HG03571 (cell line): ENCODE measurements around the gene GTF3C5.
A peak's percentile ranks its signal among the peaks of the same experiment; 100 is the strongest.
"Not testable (repeated sequence)": the region's sequence is repeated elsewhere in the genome, so short reads cannot be mapped to it uniquely, and the experiment has no call there.

Source experiments
- ATAC-seq: cut with Tn5 transposase; IDR thresholded peaks from one replicate; pipeline ENCODE4 v1.9.1; 2021; ENCODE audit not compliant: unreplicated experiment

GTF3C5 gene

DNA sequence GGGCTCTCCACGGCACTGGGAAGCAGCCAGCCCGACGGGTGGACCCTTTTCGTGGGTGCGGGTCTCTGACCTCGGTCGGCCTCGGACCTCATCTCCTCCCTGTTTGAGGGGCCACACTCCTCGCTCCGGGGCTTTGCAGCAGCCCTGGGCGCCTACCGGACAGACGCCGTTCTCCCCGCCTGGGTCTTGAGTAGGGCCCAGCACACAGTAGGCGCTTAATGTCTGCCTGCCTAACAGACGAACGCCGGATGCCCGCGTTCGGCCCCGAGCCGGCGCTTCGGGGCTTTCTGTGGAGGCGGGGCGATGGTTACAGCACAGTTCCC, 842 bp upstream of the GTF3C5 start:
- peak; percentile 5 for ATAC-seq

DNA sequence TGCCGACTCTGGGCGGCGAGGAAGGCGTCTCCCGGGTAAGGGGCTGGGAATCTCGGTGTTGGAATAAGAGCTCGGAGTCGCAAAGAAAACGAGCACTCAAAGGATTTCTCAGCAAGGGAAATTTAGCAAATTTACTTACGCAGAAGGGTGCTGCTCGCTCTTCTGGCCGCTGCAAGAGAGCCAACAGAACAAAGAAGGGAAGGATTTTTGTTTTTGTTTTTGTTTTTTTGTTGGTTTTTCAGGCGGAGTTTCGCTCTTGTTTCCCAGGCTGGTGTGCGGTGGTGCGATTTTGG, 279 bp downstream of the GTF3C5 start:
- no peak for ATAC-seq

DNA sequence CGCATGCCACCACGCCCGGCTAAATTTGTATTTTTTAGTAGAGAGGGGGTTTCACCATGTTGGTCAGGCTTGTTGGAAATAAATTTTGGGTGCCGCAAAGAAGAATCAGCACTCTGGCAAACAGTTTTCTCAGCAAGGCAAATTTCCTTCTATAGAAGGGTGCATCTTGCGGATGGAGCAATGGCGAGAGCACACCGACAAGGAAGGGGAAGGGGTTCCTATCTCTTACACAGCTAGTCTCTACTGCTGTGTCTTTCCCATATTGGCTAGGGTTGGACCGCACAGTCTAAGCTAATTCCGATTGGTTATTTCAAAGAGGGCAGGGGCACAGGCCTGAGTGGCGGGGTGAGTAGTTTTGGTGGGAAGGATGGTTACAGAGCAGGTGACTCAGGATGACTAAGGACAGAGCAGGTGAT, 707 bp downstream of the GTF3C5 start:
- ATAC-seq = no peak

DNA sequence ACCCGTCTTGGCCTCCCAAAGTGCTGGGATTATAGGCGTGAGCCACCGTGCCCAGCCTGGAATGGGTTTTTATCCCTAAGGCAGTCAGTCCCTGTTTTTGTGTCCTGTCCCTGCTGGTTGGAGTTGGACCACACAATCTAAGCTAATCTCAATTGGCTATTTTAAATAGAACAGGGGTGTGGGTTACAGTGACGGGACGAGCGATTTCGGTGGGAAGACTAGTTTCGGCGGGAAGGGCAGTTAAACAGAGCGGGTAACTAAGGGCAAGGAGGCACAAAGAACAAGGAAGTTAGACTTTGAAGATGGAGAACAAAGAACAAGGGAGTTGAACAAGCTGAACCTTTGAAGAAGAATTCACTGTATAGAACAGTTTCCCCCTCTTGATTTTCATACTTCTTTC, 1.4 kb downstream of the GTF3C5 start:
- ATAC-seq = no peak

DNA sequence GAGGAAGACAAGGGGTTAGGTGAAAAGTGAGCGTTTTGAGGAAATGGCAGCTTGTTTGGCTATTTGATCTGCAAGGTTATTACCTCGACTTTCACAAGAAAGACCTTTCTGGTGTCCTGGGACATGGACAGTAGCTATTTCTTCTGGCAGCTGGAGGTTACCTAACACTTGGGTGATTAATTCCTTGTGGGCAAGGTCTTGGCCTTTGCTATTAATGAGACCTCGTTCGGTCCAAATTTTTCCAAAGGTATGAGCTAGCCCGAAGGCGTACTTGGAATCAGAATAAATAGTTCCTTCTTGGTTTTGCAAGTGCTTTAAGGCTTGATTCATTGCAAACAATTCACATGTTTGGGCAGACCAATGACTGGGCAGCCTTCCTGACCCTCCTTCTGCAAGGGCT, 4.9 kb downstream of the GTF3C5 start:
- ATAC-seq = no peak

DNA sequence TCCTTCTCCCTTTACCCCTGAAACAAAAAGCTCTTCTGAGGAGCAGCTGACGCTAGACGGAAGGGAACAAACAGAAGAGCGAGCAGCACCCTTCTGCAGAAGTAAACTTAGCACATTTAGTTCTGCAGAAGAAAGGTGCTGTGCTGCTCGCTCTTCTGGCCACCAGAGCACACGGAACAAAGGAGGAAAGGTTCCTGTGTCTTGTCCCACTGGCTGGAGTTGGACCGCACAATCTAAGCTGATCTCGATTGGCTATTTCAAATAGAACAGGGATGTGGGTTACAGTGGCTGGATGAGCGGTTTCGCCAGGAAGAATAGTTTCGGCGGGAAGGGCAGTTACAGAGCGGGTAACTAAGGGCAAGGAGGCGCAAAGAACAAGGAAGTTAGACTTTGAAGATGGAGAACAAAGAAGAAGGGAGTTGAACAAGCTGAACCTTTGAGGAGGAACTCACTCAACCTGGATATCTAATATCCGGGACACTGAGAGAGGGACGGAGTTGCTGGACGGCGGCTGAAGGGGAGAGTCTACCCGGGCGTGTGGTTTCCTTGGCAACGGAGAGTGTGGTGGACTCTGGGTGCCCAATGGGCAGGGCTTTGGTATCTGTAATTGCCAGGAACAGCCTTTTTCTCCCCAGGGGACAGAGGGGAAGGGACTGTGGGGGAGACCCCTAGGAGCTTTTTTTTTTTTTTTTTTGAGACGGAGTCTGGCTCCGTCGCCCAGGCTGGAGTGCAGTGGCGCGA, 7.1 kb downstream of the GTF3C5 start:
- ATAC-seq = no peak

DNA sequence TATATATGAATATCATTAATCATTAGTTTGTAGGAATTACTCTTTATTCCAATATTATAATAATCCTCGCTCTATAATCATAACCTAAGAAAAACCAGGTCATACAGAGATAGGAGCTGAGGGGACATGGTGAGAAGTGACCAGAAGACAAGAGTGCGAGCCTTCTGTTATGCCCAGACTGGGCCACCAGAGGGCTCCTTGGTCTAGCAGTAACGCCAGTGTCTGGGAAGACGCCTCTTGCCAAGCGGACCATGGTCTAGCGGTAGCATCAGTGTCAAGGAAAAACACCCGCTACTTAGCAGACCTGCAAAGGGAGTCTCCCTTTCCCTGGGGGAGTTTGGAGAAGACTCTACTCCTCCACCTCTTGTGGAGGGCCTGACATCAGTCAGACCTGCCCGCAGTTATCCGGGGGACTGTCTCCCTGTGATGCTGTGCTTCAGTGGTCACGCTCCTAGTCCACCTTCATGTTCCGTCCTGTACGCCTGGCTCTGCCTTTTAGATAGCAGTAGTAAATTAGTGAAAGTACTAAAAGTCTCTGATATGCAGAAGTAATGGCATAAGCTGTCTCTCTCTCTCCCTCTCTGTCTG, 10.2 kb downstream of the GTF3C5 start:
- ATAC-seq = not testable (repeated sequence)

DNA sequence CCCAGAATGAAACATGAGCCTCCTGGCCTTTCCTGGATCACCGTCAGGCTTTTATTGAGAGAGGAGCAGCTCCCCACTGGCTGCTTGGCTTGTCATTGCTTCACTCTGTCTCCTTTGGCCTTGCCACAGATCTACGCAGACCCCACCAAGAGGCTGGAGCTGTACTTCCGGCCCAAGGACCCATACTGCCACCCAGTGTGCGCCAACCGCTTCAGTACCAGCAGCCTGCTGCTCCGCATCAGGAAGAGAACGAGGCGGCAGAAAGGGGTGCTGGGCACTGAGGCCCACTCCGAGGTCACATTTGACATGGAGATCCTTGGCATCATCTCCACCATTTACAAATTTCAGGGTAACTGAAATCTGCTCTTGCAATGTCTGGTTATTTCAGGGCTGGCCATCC, 11.2 kb downstream of the GTF3C5 start:
- no peak for ATAC-seq

DNA sequence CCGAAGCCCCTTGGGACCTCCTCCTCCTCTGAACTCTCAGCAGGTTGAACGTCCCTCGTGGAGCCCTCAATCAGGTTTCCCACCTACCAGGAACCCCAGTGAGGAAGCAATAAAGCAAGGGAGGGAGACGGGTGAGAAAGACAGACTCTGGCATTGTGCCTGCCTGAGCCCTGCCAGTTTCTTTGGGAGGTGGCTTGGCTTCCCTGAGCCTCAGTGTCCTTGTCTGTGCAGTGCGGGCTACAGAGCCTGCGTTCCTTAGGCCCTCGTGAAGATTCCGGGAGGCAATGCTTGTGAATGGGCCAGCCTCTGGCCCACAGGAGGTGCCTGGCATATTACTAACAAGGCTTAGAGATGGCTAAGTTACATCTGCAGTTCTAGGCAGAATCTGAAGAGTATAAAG, 11.9 kb downstream of the GTF3C5 start:
- no peak for ATAC-seq

DNA sequence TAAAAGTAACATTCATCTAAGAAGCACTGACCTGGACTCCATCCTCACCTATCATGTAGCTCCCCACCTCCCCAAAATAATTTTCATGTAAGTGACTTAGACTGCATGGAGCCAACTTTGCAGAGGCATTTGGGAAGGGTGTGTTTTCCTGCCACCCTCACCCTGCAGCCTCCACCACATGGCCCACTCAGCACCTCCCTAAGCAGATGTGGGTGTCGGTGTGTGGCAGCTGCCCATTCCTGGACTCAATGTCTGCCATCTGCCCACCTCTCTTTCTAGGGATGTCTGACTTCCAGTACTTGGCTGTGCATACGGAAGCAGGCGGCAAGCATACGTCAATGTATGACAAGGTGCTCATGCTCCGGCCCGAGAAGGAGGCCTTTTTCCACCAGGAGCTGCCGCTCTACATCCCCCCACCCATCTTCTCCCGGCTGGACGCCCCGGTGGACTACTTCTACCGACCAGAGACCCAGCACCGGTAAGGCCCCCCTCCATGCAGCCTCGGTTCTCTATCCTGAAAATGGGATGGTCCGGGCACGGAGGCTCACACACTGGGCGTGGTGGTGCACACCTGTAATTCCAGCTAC, 12.7 kb downstream of the GTF3C5 start:
- no peak for ATAC-seq

DNA sequence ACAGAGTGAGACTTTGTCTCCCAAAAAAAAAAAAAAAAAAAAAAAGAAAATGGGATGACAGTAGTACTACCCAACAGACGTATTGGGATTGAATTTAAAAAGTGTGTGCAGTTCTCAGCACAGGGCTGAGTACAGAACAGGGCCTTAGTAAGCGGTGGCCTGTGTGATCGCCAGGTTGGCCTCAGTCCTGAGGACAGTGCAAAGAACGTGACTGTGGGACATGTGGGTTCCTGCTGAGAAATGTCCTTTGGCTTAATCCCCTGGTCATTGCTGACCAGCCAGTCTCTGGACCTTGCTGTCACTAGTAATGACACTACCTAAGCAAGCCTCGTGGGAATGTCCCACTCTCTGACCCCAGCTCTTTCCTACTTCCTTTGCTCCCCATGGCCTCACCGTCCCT, 13.3 kb downstream of the GTF3C5 start:
- no peak for ATAC-seq

DNA sequence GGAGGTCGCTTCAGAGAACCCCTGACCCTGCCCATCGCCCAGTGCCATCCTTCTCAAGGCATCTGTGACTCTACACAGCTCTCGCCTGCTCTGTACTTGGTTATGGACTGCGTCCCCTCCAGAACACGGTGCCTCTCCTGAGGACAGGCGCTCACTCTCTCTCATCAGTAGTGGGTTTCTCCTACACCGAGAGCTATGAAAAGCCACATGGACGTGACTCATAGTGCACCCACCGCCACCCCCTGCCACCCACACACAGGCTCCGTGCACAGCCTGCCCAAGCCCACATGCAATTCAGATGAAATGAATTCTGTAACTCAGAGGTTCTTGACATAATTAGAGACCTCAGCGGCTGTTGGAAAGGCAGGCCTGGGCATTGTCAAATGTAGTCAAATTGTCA, 13.9 kb downstream of the GTF3C5 start:
- no peak for ATAC-seq

DNA sequence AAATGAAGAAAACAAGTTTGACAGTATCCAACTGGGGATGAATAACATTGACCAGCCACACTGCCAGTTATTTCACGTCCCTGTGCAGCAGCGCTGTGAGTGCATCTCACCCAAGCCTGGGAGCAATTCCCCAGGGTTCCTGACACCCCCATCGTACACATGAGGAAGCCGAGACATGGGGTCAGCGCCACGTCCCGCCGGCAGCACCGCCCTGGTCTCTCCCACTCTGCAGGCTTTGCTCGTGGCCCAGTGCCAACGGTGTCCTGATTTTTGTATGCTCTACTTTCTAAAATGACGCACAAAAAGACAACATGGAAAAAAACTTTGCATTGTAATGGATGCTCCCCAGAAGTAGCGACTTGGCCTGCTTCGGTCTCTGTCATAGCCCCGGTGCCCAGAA, 14.3 kb downstream of the GTF3C5 start:
- ATAC-seq = no peak

DNA sequence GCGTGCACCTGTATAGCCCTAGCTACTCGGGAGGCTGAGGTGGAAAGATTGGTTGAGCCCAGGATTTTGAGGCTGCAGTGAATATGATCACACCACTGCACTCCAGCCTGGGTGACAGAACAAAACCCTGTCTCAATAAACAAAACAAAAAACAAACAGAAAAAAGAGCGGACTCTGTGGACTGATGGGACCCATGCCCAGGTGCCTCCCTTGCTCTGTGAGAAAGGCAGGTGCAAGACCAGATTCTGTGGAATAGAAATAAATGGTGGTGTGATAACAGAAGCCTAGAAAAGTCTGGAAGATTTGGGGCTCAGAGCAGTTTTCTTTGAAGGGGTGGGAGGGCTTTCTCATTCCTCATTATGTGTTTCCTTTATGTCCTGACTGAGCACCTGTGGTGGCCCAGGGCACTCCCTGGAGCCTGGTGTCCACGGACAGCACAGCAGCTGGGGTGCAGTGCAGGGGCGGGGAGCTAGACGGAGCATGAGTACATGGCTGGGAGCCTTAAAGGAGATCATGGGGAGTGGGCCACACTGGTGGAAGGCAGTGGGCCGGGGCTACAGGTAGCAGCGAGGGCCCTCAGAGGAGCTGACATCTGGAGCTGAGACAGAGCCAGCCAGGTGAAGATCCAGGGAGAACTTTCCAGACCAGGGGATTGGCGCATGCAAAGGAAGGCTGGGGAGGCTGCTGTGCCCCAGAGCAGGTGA, 15.6 kb downstream of the GTF3C5 start:
- ATAC-seq = no peak

DNA sequence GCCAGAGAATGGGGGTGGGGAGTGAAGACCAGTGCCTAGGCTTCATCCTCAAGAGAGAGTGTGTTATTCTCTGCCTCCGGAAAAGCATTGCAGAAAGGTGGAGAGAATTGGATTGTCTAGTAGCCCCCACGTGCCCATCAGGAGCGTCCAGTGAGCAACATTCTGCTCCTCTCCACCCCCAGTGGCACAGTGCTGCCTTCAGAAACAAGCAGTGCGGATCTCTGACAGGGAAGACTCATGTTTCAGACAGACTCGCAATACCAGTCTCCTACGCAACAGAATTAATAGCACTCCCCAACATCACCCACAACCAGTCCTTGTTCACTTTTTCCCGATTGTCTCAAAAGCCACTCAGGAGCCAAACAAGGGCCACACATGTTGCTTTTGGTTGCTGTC, 16.1 kb downstream of the GTF3C5 start:
- ATAC-seq = no peak

DNA sequence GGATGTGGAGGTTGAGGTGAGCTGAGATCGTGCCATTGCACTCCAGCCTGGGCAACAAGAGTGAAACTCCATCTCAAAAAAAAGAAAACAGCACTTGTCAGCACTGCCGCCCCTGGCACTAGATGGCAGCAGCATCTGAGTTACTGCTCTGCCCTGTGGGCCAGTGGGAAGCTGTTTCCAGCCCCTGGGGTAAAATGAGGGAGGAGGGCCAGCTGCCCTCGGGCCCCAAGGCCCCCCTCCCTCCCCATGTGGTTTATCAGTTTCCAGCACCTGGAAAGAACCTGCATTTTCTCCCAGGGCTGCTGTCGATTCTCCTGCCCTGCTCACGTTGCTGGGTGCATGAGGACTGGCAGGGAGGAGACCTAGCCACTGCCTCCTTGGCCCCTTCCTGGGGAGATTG, 17.8 kb downstream of the GTF3C5 start:
- no peak for ATAC-seq

DNA sequence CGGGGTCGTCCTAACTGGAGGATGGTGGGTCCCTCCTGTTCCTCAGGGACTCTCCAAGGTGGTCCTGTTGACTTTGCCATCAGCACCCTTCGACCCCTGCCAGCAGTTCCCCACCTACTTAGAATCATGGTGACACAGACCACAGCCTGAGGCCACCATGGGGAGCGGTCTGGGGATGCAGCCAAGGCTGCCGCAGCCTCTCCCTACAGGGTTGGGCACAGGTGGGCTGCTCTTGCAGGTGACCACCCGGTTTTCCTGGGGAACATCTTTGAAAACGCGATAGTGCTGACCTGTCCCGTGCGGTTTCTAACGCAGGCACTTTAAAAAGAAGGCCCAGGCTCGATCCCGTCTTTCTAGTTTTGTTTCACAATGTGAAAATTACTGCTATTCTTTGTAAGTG, 18.2 kb downstream of the GTF3C5 start:
- no peak for ATAC-seq

DNA sequence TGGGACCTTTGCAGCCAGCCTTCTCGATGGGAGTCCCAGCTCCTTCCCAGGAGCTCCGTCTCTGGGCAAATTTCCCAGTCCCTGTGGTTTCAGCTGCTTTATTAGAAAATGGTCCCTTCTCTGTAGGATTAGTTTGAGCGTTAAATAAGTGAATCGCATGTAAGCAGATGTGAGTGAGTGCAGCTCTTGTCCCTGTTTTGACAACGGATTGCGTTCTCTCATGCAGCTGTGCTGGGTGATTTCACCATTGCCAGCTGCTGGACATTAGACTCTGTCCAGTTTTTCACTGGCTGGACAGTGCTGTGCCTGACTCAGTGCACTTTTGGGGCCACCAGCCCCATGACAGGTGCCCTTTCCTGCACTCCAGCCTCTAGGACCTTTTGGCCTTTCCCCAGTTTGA, 19.3 kb downstream of the GTF3C5 start:
- ATAC-seq = no peak

DNA sequence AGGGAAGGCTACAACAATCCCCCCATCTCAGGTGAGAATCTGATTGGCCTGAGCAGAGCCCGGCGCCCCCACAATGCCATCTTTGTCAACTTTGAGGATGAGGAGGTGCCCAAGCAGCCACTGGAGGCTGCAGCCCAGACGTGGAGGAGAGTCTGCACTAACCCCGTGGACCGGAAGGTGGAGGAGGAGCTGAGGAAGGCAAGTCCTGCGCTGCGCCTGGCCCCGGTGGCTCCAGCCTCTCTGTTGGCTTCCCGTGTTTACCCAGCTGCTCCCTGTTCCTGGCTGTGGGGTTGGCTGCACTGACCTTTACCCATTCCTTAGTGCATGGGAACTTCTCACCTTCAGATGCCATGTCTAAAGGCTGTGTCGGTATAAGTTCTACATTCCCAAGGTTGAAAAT, 20.0 kb downstream of the GTF3C5 start:
- no peak for ATAC-seq

DNA sequence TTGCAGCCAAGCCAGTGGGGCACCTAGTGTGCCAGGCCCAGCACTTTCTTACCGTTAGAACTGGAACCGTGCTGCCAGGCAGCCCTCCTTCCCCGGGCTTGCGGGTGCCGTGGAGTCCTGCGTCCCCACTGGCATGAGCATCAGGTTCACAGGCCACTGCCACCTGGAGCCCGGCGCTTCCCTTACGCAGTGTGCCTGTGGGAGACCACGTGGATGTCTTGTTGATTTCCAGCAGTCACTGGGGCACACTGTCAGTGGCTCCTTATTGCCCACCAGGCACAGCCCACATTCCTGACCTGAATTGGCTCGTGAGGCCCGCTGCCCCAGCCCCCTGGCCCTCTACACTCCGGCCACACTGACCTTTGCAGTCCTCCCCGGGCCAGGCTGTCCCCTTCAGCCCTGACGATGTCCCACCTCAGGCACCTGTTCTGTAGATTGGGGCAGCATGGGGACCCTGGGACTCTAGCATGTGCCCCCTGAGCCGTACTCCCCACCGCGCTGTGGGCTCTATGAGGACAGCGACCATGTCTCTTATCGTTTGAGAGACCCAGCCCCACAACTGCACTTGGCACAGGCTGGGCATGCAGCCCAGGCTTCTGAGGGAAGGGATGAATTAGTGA, 20.6 kb downstream of the GTF3C5 start:
- no peak for ATAC-seq

DNA sequence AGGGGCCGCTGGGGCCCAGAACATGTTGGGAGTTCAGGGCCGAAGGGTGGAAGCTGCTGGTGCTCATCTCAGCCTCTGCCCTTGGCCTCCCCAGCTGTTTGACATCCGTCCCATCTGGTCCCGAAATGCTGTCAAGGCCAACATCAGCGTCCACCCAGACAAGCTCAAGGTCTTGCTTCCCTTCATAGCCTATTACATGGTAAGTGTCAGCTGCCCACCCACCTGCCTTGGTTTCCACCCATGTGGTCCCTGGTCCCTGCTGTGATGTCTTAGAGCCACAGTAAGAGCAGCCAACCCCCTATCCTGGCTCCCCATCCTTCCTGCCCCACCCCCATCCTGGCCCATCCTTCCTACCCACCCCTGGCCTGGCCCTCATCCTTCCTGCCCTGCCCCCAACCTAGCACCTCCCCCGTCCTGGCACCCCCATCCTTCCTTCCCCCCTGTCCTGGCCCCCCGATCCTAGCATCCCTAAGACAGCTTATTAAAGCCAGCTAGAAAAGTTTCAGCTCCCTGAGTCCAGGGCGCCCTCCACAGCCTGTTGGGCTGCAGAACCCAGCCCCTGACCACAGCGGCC, 21.3 kb downstream of the GTF3C5 start:
- ATAC-seq = no peak
